Glomerular visceral epithelial cell (primary cell): ENCODE results near the gene RNU6-9.
"Not testable (repeated sequence)": the region's sequence is repeated elsewhere in the genome, so short reads cannot be mapped to it uniquely, and the experiment has no call there.

ENCODE experiments used
- DNase-seq: peaks from one replicate; pipeline ENCODE4 v3.0.0-alpha.2; 2016; ENCODE audit errors: extremely low spot score

RNU6-9 gene

GRCh38 chr19:878751-879561, 14.3 kb upstream of the RNU6-9 start:
- DNase-seq, result not testable (repeated sequence)

- DNase-seq, result no peak
These were observed 13.4 kb upstream of the RNU6-9 start for GRCh38 chr19:879711-880438.

- no peak for DNase-seq
These were observed 11.8 kb upstream of the RNU6-9 start for GRCh38 chr19:881385-882071.

GRCh38 chr19:882871-883497, 10.3 kb upstream of the RNU6-9 start:
- DNase-seq, result no peak

GRCh38 chr19:883661-884211, 9.5 kb upstream of the RNU6-9 start:
- no peak for DNase-seq

GRCh38 chr19:884420-885211, 8.7 kb upstream of the RNU6-9 start:
- DNase-seq, result no peak

GRCh38 chr19:885536-886224, 7.6 kb upstream of the RNU6-9 start:
- no peak for DNase-seq

GRCh38 chr19:887072-887471, 6.2 kb upstream of the RNU6-9 start:
- DNase-seq, result peak; percentile 63

- DNase-seq, result no peak
These were observed 5.7 kb upstream of the RNU6-9 start for GRCh38 chr19:887599-887998.

GRCh38 chr19:888581-889385, 4.5 kb upstream of the RNU6-9 start:
- DNase-seq, result no peak

GRCh38 chr19:889662-890295, 3.5 kb upstream of the RNU6-9 start:
- DNase-seq, result no peak

- no peak for DNase-seq
These were observed 2.5 kb upstream of the RNU6-9 start for GRCh38 chr19:890831-891230.

- DNase-seq, result not testable (repeated sequence)
These were observed 1.7 kb upstream of the RNU6-9 start for GRCh38 chr19:891421-892200.

GRCh38 chr19:892243-892893, 916 bp upstream of the RNU6-9 start:
- DNase-seq, result no peak

- no peak for DNase-seq
These were observed 3.1 kb downstream of the RNU6-9 start for GRCh38 chr19:896434-896833.

GRCh38 chr19:896999-897398, 3.7 kb downstream of the RNU6-9 start:
- DNase-seq, result no peak

GRCh38 chr19:897442-898039, 4.3 kb downstream of the RNU6-9 start:
- no peak for DNase-seq
